HCT116 (cell line): Measurements from ENCODE around the gene CA12. TPM values are rescaled to one million over a fixed set of nuclear protein-coding genes. Genes with fewer than 3 reads are reported as not detected.

ENCODE experiments used
- ATAC-seq: fragments of 200-7000 bp; cut with Tn5 transposase; 2 replicates; pipeline ENCODE4 v1.9.1; 2020; ENCODE audit warnings: mild to moderate bottlenecking, moderate library complexity
- BruUV-seq: library from RNA; stranded (reverse); fragments of 400-500 nt; replicated peaks from 2 replicates; lab custom pipeline; 2021; lab: Mats Ljungman, UMichigan
- CTCF ChIA-PET: fragments of 300-600 bp; sonication (Branson Sonifier 250); formaldehyde crosslinking; loops from one replicate; lab custom pipeline; 2021; ENCODE audit warnings: antibody characterized with exemption; lab: Charles Lee
- POLR2A ChIA-PET: fragments of 300-600, 350-600 bp; sonication (Branson Sonifier 250); formaldehyde crosslinking; loops from one replicate; lab custom pipeline; 2021; ENCODE audit warnings: antibody characterized with exemption; lab: Charles Lee
- RAD21 ChIA-PET, 2 experiments: fragments of 300-600 bp; sonication (Branson Sonifier 250); formaldehyde crosslinking; loops; one replicate each; lab custom pipeline; 2023; ENCODE audit warnings: low total read pairs in 2 of 2; ENCODE audit not compliant: uncharacterized antibody in 2 of 2, unreplicated experiment in 2 of 2, low non-redundant PET in 1 of 2; lab: Charles Lee
- DNase-seq: peaks from one replicate; pipeline ENCODE4 v3.0.0-alpha.2; 2010; ENCODE audit warnings: low read depth, low spot score
- H2AFZ ChIP-seq: fragments of 200-600 bp; shearing (Covaris generic), sonication (generic); 2 replicates; pipeline ENCODE4 v1.6.1; 2017; ENCODE audit warnings: low read depth, mixed run types, mixed read lengths, antibody characterized with exemption, low read length; ENCODE audit not compliant: poor library complexity, severe bottlenecking
- H3K27ac ChIP-seq: 2 replicates; pipeline ENCODE4 v1.5.1; 2012; ENCODE audit warnings: low read depth, low read length
- H3K27me3 ChIP-seq: fragments of 200-600 bp; sonication (generic); 2 replicates; pipeline ENCODE4 v1.6.1; 2016; ENCODE audit warnings: mixed run types, low read length, mixed read lengths; ENCODE audit not compliant: insufficient read depth
- H3K36me3 ChIP-seq, 2 experiments: fragments of 200-500 bp in 1 of 2; fragments of 200-600 bp in 1 of 2; sonication (Bioruptor generic) in 1 of 2; sonication (generic) in 1 of 2; 2 replicates each; pipeline versions ENCODE4 v1.5.1 to v1.6.1; 2014 to 2016; ENCODE audit warnings: low read length in 2 of 2, inconsistent platforms in 1 of 2, mixed read lengths in 1 of 2, mixed run types in 1 of 2; ENCODE audit not compliant: insufficient read depth in 2 of 2, control insufficient read depth in 1 of 2
- H3K4me1 ChIP-seq, 2 experiments: fragments of 200-600 bp in 1 of 2; sonication (generic) in 1 of 2; 2 replicates each; pipeline versions ENCODE4 v1.5.1 to v1.6.1; 2012 to 2017; ENCODE audit warnings: low read length in 2 of 2, inconsistent platforms in 1 of 2, mild to moderate bottlenecking in 1 of 2, mixed read lengths in 1 of 2, mixed run types in 1 of 2, moderate library complexity in 1 of 2; ENCODE audit not compliant: insufficient read depth in 2 of 2, control insufficient read depth in 1 of 2
- H3K4me2 ChIP-seq: fragments of 200-600 bp; sonication (generic); 2 replicates; pipeline ENCODE4 v1.6.1; 2017; ENCODE audit warnings: mixed run types, low read length, mixed read lengths
- H3K4me3 ChIP-seq, 2 experiments: fragments of 200-600 bp in 1 of 2; sonication (generic) in 1 of 2; replicated peaks in 1 of 2; 2 replicates each; pipeline ENCODE4 v1.5.1; 2011 to 2016; ENCODE audit warnings: low read length in 2 of 2, control low read depth in 1 of 2, low read depth in 1 of 2, mild to moderate bottlenecking in 1 of 2, mixed read lengths in 1 of 2, mixed run types in 1 of 2
- H3K79me2 ChIP-seq: fragments of 200-600 bp; sonication (generic); 2 replicates; pipeline ENCODE4 v1.6.1; 2017; ENCODE audit warnings: mild to moderate bottlenecking, mixed run types, low read length, moderate library complexity, mixed read lengths; ENCODE audit not compliant: insufficient read depth
- H3K9ac ChIP-seq: fragments of 200-600 bp; sonication (generic); 2 replicates; pipeline ENCODE4 v1.6.1; 2016; ENCODE audit warnings: low read length, mixed read lengths
- H3K9me2 ChIP-seq: fragments of 200-600 bp; sonication (generic), shearing (Covaris generic); 2 replicates; pipeline ENCODE4 v1.6.1; 2017; ENCODE audit warnings: mixed run types, mild to moderate bottlenecking, moderate library complexity; ENCODE audit not compliant: insufficient read depth
- H3K9me3 ChIP-seq, 2 experiments: fragments of 200-500 bp in 1 of 2; fragments of 200-600 bp in 1 of 2; sonication (Bioruptor generic) in 1 of 2; sonication (generic) in 1 of 2; 2 replicates each; pipeline ENCODE4 v1.6.1; 2014 to 2017; ENCODE audit warnings: low read length in 2 of 2, mixed read lengths in 2 of 2, inconsistent platforms in 1 of 2, low read depth in 1 of 2, mild to moderate bottlenecking in 1 of 2, mixed run types in 1 of 2, moderate library complexity in 1 of 2; ENCODE audit not compliant: control insufficient read depth in 1 of 2, insufficient read depth in 1 of 2
- H4K20me1 ChIP-seq: fragments of 200-600 bp; sonication (generic), shearing (Covaris generic); 2 replicates; pipeline ENCODE4 v1.6.1; 2017; ENCODE audit warnings: mixed run types, mild to moderate bottlenecking, moderate library complexity; ENCODE audit not compliant: insufficient read depth
- CBX3 ChIP-seq: IDR thresholded peaks from 2 replicates; pipeline ENCODE4 v1.6.1; 2012; ENCODE audit warnings: low read depth
- CEBPB ChIP-seq: IDR thresholded peaks from 2 replicates; pipeline ENCODE4 v1.6.1; 2012; ENCODE audit warnings: low read depth
- EGR1 ChIP-seq: IDR thresholded peaks from 2 replicates; pipeline ENCODE4 v1.6.1; 2012; ENCODE audit warnings: low read depth
- EZH2 ChIP-seq: fragments of 200-600 bp; sonication (generic); IDR thresholded peaks from 2 replicates; pipeline ENCODE4 v1.6.1; 2017; ENCODE audit warnings: antibody characterized with exemption, mixed run types
- EZH2phosphoT487 ChIP-seq: fragments of 200-600 bp; IDR thresholded peaks from 2 replicates; pipeline ENCODE4 v1.6.1; 2018; ENCODE audit warnings: antibody characterized with exemption, borderline replicate concordance
- FOSL1 ChIP-seq: IDR thresholded peaks from 2 replicates; pipeline ENCODE4 v1.6.1; 2012; ENCODE audit warnings: low read depth
- POLR2A ChIP-seq: IDR thresholded peaks from 2 replicates; pipeline ENCODE4 v1.7.0; 2011; ENCODE audit warnings: borderline replicate concordance; ENCODE audit not compliant: insufficient read depth, insufficient read length; ENCODE audit errors: extremely low read depth
- POLR2AphosphoS5 ChIP-seq: IDR thresholded peaks from 2 replicates; pipeline ENCODE4 v1.6.1; 2011; ENCODE audit warnings: mild to moderate bottlenecking, low read depth, low read length, moderate library complexity
- RAD21 ChIP-seq: IDR thresholded peaks from 2 replicates; pipeline ENCODE4 v1.6.1; 2012; ENCODE audit warnings: low read depth, mild to moderate bottlenecking
- SIN3A ChIP-seq: IDR thresholded peaks from 2 replicates; pipeline ENCODE4 v1.6.1; 2012; ENCODE audit warnings: low read depth
- SRF ChIP-seq: IDR thresholded peaks from 2 replicates; pipeline ENCODE4 v1.6.1; 2012; ENCODE audit warnings: low read depth
- TCF7L2 ChIP-seq: IDR thresholded peaks from 2 replicates; pipeline ENCODE4 v1.7.0; 2011; ENCODE audit warnings: borderline replicate concordance, inconsistent platforms; ENCODE audit not compliant: insufficient read depth, insufficient read length; ENCODE audit errors: extremely low read depth
- YY1 ChIP-seq: IDR thresholded peaks from 2 replicates; pipeline ENCODE4 v1.6.1; 2011; ENCODE audit warnings: low read length, low read depth, moderate library complexity, mild to moderate bottlenecking; ENCODE audit not compliant: insufficient replicate concordance; ENCODE audit errors: extremely low read depth
- ZFX ChIP-seq: fragments of 450-650 bp; IDR thresholded peaks from 2 replicates; pipeline ENCODE4 v1.6.1; 2017
- ZNF274 ChIP-seq: fragments of 200-500 bp; sonication (Bioruptor generic); IDR thresholded peaks from 2 replicates; pipeline ENCODE4 v1.6.1; 2014; ENCODE audit warnings: mild to moderate bottlenecking, low read depth, low read length, inconsistent platforms
- intact Hi-C: fragments of 100-400 bp; cut with micrococcal nuclease; formaldehyde crosslinking; loops from 2 replicates; pipeline ENCODE4 v1.10.0; 2022
- total RNA-seq: library from RNA; stranded (reverse); gene quantifications from one replicate; pipeline ENCODE4 v1.2.1, GENCODE V29; 2021; ENCODE audit not compliant: unreplicated experiment
- TF ChIP-seq, protein P1 (sequence below), 3 experiments: fragments of 200-600 bp in 1 of 3; sonication (generic) in 1 of 3; IDR thresholded peaks in 2 of 3; conservative IDR thresholded peaks in 1 of 3; 2 replicates each; pipeline ENCODE4 v1.5.1; 2012 to 2017; ENCODE audit warnings: low read depth in 2 of 3, low read length in 2 of 3, antibody characterized with exemption in 1 of 3, borderline replicate concordance in 1 of 3, control low read depth in 1 of 3, mild to moderate bottlenecking in 1 of 3, mixed read lengths in 1 of 3, mixed run types in 1 of 3, moderate library complexity in 1 of 3; ENCODE audit not compliant: insufficient read depth in 1 of 3
- TF ChIP-seq, protein P2 (sequence below): IDR thresholded peaks from 2 replicates; pipeline ENCODE4 v1.6.1; 2011; ENCODE audit warnings: mild to moderate bottlenecking, low read length, moderate library complexity; ENCODE audit not compliant: insufficient replicate concordance; ENCODE audit errors: extremely low read depth
- TF ChIP-seq, protein P3 (sequence below): IDR thresholded peaks from 2 replicates; pipeline ENCODE4 v1.6.1; 2012
- TF ChIP-seq, protein P4 (sequence below): IDR thresholded peaks from 2 replicates; pipeline ENCODE4 v1.6.1; 2012
- TF ChIP-seq, protein P5 (sequence below): IDR thresholded peaks from 2 replicates; pipeline ENCODE4 v1.6.1; 2012; ENCODE audit warnings: low read depth

Gene CA12
- total RNA-seq, 1 experiment from 2014 or later, result 1.8 TPM

DNA sequence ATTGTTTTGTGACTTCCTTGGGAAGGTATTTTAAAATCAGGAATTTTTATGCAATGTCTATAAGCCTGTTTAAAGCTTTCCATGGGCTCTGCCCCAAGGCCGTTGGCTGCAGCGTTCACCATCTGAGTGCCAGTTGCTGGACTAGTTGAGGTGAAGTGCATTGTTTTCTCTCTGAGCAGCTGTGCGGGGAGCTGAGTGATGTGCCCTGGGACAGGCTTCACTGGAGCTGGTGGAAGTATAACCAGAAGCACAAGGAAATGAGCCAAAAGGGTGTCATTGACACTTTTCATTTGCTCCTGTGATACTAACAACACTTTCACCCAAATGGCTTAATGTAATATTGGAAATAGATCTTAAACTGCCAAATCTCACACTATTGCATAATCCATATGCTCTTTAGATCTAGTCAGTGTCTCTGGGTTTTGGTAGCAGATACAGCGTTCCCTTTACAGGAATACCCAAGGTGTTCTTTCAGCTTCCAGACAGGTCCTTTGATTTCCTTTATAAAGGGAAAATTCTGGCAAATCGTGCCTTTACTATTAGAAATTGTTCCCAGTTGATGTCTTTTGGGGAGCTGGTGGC, 75.1 kb downstream of the CA12 start:
- BruUV-seq, result no TSS peak
- no peak overlapping the region for H3K27ac ChIP-seq
- H3K9me3 ChIP-seq, result no peaks in the 10 kb centered on the region
- H2AFZ ChIP-seq, result no peak overlapping the region
- no peaks in the 10 kb centered on the region for H3K9me2 ChIP-seq
- no peaks in the 10 kb centered on the region for H3K36me3 ChIP-seq
- H3K4me2 ChIP-seq, result no peak overlapping the region
- ChIA-PET CTCF (no interaction called here), RAD21 (no interaction called here)
- no peaks in the 10 kb centered on the region for H3K27me3 ChIP-seq
- intact Hi-C loops, result no loop called here
- no peak overlapping the region for H3K9ac ChIP-seq
- no peak for ATAC-seq
- H3K79me2 ChIP-seq, result no peaks in the 10 kb centered on the region
- TF ChIP-seq TCF7L2 (no peak), RAD21 (no peak), SRF (no peak), POLR2A (no peak), CBX3 (no peak), ZNF274 (no peak), SIN3A (no peak), FOSL1 (no peak), EZH2phosphoT487 (no peak), POLR2AphosphoS5 (no peak), YY1 (no peak), EGR1 (no peak), EZH2 (no peak), ZFX (no peak), CEBPB (no peak)
- TF ChIP-seq, protein P1, sequence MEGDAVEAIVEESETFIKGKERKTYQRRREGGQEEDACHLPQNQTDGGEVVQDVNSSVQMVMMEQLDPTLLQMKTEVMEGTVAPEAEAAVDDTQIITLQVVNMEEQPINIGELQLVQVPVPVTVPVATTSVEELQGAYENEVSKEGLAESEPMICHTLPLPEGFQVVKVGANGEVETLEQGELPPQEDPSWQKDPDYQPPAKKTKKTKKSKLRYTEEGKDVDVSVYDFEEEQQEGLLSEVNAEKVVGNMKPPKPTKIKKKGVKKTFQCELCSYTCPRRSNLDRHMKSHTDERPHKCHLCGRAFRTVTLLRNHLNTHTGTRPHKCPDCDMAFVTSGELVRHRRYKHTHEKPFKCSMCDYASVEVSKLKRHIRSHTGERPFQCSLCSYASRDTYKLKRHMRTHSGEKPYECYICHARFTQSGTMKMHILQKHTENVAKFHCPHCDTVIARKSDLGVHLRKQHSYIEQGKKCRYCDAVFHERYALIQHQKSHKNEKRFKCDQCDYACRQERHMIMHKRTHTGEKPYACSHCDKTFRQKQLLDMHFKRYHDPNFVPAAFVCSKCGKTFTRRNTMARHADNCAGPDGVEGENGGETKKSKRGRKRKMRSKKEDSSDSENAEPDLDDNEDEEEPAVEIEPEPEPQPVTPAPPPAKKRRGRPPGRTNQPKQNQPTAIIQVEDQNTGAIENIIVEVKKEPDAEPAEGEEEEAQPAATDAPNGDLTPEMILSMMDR (IDR thresholded peaks at IDR 0.05 in 2 of 3, conservative IDR thresholded peaks at IDR 0.05 in 1 of 3; ENCODE audit: borderline replicate concordance in 1 of 3, insufficient read depth in 1 of 3, low read depth in 2 of 3, low read length in 2 of 3), result no peak
- TF ChIP-seq, protein P2, sequence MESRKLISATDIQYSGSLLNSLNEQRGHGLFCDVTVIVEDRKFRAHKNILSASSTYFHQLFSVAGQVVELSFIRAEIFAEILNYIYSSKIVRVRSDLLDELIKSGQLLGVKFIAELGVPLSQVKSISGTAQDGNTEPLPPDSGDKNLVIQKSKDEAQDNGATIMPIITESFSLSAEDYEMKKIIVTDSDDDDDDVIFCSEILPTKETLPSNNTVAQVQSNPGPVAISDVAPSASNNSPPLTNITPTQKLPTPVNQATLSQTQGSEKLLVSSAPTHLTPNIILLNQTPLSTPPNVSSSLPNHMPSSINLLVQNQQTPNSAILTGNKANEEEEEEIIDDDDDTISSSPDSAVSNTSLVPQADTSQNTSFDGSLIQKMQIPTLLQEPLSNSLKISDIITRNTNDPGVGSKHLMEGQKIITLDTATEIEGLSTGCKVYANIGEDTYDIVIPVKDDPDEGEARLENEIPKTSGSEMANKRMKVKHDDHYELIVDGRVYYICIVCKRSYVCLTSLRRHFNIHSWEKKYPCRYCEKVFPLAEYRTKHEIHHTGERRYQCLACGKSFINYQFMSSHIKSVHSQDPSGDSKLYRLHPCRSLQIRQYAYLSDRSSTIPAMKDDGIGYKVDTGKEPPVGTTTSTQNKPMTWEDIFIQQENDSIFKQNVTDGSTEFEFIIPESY, result no peak
- TF ChIP-seq, protein P3, sequence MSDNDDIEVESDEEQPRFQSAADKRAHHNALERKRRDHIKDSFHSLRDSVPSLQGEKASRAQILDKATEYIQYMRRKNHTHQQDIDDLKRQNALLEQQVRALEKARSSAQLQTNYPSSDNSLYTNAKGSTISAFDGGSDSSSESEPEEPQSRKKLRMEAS, result no peak
- TF ChIP-seq, protein P4, sequence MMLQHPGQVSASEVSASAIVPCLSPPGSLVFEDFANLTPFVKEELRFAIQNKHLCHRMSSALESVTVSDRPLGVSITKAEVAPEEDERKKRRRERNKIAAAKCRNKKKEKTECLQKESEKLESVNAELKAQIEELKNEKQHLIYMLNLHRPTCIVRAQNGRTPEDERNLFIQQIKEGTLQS, result no peak
- TF ChIP-seq, protein P5, sequence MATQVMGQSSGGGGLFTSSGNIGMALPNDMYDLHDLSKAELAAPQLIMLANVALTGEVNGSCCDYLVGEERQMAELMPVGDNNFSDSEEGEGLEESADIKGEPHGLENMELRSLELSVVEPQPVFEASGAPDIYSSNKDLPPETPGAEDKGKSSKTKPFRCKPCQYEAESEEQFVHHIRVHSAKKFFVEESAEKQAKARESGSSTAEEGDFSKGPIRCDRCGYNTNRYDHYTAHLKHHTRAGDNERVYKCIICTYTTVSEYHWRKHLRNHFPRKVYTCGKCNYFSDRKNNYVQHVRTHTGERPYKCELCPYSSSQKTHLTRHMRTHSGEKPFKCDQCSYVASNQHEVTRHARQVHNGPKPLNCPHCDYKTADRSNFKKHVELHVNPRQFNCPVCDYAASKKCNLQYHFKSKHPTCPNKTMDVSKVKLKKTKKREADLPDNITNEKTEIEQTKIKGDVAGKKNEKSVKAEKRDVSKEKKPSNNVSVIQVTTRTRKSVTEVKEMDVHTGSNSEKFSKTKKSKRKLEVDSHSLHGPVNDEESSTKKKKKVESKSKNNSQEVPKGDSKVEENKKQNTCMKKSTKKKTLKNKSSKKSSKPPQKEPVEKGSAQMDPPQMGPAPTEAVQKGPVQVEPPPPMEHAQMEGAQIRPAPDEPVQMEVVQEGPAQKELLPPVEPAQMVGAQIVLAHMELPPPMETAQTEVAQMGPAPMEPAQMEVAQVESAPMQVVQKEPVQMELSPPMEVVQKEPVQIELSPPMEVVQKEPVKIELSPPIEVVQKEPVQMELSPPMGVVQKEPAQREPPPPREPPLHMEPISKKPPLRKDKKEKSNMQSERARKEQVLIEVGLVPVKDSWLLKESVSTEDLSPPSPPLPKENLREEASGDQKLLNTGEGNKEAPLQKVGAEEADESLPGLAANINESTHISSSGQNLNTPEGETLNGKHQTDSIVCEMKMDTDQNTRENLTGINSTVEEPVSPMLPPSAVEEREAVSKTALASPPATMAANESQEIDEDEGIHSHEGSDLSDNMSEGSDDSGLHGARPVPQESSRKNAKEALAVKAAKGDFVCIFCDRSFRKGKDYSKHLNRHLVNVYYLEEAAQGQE, result no peak
- TF ChIP-seq, all 23 proteins: peak for 0
- H3K4me3 ChIP-seq, result no peak overlapping the region
- H3K4me1 ChIP-seq, result no peaks in the 10 kb centered on the region
- no peak for DNase-seq
- H4K20me1 ChIP-seq, result no peaks in the 10 kb centered on the region
- POLR2A ChIA-PET, result no interaction called here
